GM18858 (cell line): ENCODE data around the gene FKBP8.
A peak's percentile ranks its signal among the peaks of the same experiment; 100 is the strongest.

ENCODE experiments used
- ATAC-seq: cut with Tn5 transposase; IDR thresholded peaks from one replicate; pipeline ENCODE4 v1.9.1; 2021; ENCODE audit not compliant: unreplicated experiment

FKBP8 gene

GRCh38 chr19:18503337-18503970 lies 39.9 kb downstream of the FKBP8 start:
- no peak for ATAC-seq

- no peak for ATAC-seq
These were observed 40.6 kb downstream of the FKBP8 start for GRCh38 chr19:18502638-18503294.

GRCh38 chr19:18502246-18502637 lies 41.1 kb downstream of the FKBP8 start:
- ATAC-seq: no peak

GRCh38 chr19:18501832-18502231 lies 41.5 kb downstream of the FKBP8 start:
- no peak for ATAC-seq

GRCh38 chr19:18501351-18501750 lies 42.0 kb downstream of the FKBP8 start:
- no peak for ATAC-seq

- ATAC-seq: no peak
These were observed 42.6 kb downstream of the FKBP8 start for GRCh38 chr19:18500799-18501198.

- no peak for ATAC-seq
These were observed 43.0 kb downstream of the FKBP8 start for GRCh38 chr19:18500376-18500775.

DNA sequence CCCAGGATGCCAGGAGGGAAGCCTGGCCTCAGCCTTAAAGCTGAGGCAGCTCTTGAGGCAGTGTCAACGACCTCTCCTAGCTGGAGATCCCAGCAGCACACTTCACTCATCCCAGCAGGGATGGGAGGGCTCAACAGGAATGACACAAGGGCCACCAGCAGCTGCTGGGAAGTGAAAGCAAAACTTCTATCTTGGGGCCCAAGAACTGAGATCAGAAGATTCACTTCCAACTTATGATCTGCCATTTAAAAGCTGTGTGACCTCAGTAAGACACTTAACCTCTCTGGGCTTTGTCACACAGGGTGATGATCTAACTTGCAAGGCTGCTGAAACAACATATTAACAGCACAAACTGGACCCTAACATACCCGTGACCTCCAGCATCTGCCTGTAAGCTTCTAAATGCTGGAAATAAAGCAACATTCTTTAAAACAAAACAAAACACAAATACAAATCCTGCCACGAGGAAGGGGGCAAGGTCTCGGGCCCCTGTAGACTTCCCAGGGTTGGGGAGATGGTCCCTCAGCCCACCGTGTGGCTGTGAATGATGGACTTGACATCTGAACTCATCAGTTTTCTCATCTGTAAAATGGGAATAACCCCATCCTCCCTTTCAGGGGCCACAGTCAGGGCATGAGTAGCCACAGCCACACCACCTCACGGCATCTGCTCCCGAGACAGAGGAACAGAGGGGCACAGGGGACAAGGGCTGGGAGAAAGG lies 44.2 kb downstream of the FKBP8 start:
- ATAC-seq: no peak

- ATAC-seq: no peak
These were observed 46.5 kb downstream of the FKBP8 start for GRCh38 chr19:18496980-18497256.

GRCh38 chr19:18496167-18496979 lies 47.0 kb downstream of the FKBP8 start:
- ATAC-seq: peak; percentile 51

DNA sequence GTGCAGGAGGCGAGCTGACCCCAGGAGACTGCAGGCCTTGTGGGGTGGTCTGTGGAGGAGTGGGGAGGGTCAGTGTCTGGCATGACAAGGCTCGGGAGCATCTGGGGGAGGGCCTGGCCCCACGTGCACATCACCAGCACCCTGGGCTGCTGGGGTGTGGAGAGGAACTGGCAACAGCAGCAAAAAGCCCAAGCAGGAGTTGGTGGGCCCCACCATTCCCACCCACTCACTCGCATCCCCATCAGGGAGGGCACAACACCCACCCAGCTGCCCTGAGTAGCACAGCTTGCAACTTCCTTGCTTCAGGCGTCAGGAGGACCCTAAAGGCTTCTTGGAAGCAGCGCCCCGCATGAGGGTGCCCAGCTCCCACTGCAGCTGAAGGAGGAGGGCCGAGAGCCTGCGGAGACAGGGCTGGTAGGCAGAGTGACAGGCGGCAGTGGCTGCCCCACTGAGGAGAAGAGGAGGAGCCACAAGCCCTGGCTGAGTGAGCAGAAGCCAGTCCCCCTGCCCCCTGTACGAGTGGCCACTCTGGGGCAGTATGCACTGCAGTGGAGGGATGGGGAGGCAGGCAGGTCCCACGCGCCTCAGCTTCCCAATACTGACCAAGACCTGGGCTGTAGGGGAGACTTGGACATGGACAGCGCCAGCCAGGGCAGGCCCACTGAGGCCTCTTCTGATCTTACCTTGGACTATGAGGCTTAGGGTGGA lies 48.0 kb downstream of the FKBP8 start:
- ATAC-seq: no peak

GRCh38 chr19:18494267-18494607 lies 49.1 kb downstream of the FKBP8 start:
- no peak for ATAC-seq

- no peak for ATAC-seq
These were observed 49.7 kb downstream of the FKBP8 start for GRCh38 chr19:18493440-18494266.

DNA sequence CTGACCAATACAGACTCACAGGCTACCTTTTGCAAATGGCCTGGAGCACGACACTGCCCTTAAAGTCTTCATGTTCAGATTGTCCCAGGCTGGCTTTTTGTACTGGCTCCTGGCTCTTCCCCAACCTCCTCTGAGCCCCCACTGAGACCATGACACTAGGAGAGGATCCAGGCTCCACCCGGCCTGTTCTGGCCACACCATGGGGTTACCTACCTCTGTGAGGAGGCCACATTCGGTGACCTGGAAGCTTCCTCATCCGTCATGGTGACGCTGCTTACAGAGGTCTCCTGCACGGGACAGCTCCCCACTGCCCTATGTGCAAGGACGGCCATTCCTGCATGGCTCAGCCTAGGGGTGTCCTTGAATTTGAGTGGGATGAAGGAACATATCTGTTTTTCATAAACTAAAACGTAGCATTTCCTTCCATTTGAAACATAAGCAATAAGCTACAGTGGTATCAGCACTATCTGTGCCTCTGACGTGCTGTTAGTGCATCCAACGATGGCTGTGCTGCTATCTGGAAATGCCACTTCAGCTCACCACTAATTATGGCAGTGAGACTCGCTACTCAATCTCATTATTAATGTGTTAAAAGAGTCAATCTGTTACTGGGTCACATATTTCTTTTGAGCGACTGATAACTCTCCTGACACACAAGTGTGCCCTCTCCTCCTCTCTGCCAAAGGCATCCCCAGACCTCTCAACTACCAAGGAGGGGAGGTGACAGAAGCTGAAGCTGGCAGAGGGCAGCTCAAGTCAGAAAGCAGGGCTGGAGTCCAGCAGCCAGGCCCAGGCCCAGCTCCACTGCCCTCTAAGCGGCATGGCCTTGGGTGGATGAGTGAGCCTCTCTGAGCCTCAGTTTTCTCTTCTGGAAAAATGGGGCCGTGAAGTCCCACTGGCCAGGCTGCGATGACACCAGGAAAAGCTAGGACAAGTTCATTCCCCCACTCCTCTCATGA lies 51.1 kb downstream of the FKBP8 start:
- ATAC-seq: no peak

DNA sequence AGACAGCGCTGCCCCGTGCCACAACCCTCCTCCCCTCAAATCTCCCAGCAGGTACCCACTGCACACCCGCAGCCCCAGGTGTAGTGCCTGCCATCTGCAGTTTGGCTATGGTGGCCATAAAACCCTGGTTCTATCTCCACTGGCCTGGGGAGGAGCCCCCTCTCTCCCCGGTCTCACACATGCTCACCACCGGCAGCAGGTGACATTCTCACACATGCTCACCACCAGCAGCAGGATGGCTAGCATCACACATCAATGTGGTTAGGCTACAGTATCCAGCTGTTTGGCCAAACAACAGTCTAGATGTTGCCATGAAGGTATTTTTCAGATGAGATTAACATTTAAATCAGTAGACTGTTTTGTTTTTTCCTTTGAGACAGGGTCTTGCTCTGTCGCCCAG lies 52.6 kb downstream of the FKBP8 start:
- ATAC-seq: no peak

DNA sequence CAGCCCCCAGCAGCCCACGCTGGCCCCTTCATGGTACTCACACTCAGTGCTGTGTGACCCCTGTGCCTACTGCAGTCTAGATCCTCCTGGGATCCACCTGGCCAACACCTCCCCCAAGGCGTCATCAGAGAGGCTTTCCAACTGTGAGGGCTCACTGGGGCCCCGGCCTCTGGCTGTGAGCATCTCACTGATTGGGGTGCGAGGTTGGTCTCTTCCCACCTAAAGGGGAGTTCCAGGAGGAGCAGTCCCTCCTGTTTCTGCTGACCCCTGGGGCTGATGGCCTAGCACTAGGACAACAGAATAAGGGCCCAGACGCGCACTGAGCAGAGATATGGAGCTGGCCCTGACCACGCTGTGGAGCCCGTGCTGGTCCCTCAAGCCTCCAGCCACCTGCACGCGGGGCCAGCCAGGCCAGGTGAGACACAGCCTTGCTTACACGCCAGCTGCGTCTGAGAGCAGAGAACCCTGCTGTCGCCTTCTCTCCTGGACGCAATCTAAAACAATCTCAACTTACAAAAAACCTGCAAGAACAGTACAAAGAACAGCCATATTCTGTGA lies 53.7 kb downstream of the FKBP8 start:
- ATAC-seq: no peak

- ATAC-seq: no peak
These were observed 54.3 kb downstream of the FKBP8 start for GRCh38 chr19:18488838-18489626.

DNA sequence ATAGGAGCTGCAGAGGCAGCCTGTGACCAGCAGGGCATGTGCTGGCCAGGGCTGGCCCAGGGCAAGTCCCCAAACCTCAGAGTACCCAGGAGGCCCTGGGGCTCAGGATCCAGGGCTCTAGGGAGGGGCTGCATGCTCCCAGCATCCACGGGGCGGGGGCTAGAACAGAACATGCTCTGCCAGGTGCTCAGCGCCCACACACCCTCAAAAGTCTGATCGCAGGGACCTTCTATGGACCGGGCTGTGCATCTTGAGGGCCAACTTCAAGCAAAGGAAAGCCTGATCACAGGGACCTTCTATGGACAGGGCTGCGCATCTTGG lies 55.0 kb downstream of the FKBP8 start:
- no peak for ATAC-seq
